ENCODE data around the gene CADPS.

DNA sequence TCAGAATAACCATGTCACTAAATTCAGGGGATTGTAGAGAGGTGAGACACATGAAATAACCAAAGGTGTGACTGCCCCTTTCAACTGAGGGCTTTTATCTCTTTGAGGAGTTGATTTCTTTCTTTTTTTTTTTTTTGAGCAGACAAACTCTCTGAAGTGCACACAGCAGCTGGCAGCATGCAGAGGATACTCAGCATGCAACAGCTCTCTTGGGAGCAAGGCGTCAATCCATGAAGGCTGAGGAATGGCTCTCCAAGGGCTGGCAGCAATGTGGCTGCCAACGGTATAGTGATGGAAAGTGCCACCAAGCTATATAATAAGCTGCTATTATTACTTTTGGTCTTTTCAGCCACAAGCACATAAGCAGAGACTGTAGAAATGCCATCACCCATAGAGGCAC, 275.2 kb downstream of the CADPS start:
- TF ChIP-seq CTCF (optimal IDR thresholded peaks at IDR 0.05 in 1 of 3, IDR thresholded peaks at IDR 0.05 in 1 of 3, conservative IDR thresholded peaks at IDR 0.05 in 1 of 3; ENCODE audit: extremely low read depth in 1 of 3, insufficient read depth in 2 of 3, low read length in 3 of 3) (no peak), EZH2 (IDR thresholded peaks at IDR 0.05; ENCODE audit: low read length) (no peak)
